Caco-2 (cell line): Measurements from ENCODE around the gene MTREX. TPM values are rescaled to one million over a fixed set of nuclear protein-coding genes. Genes with fewer than 3 reads are reported as not detected.

Experiments
- BruUV-seq: library from RNA; stranded (reverse); fragments of 400-500 nt; replicated peaks from 2 replicates; lab custom pipeline; 2021; lab: Mats Ljungman, UMichigan
- CTCF ChIA-PET: fragments of 300-600 bp; sonication (Branson Sonifier 250); formaldehyde crosslinking; loops from one replicate; lab custom pipeline; 2022; ENCODE audit warnings: antibody characterized with exemption; lab: Charles Lee
- POLR2A ChIA-PET: fragments of 300-600 bp; sonication (Branson Sonifier 250); formaldehyde crosslinking; loops from one replicate; lab custom pipeline; 2022; ENCODE audit warnings: antibody characterized with exemption; lab: Charles Lee
- DNase-seq, 2 experiments: peaks; one replicate each; pipeline versions ENCODE4 v3.0.0 to v3.0.0-alpha.2; 2020 to 2022
- H3K27me3 ChIP-seq: replicated peaks from 2 replicates; pipeline ENCODE4 v1.6.0; 2011; ENCODE audit warnings: low read length; ENCODE audit not compliant: control insufficient read depth, insufficient read depth
- H3K36me3 ChIP-seq: 2 replicates; pipeline ENCODE4 v1.5.1; 2011; ENCODE audit warnings: low read length; ENCODE audit not compliant: control insufficient read depth, insufficient read depth
- H3K4me1 ChIP-seq: fragments of 250-450 bp; sonication (Bioruptor Pico); 2 replicates; pipeline ENCODE4 v1.5.1; 2020; ENCODE audit warnings: mild to moderate bottlenecking
- H3K4me3 ChIP-seq: 2 replicates; pipeline ENCODE4 v1.5.1; 2011; ENCODE audit warnings: low read depth, mild to moderate bottlenecking, control low read depth, low read length
- H3K9me3 ChIP-seq: fragments of 250-450 bp; sonication (Bioruptor Pico); 2 replicates; pipeline ENCODE4 v1.5.1; 2020; ENCODE audit warnings: mild to moderate bottlenecking, moderate library complexity
- H3K27ac Mint-ChIP-seq: one replicate; pipeline ENCODE4 v1.8.0; 2022; ENCODE audit warnings: mixed read lengths; ENCODE audit not compliant: unreplicated experiment
- H3K27me3 Mint-ChIP-seq: one replicate; pipeline ENCODE4 v1.8.0; 2022; ENCODE audit warnings: mixed read lengths; ENCODE audit not compliant: insufficient read depth, unreplicated experiment
- H3K36me3 Mint-ChIP-seq: one replicate; pipeline ENCODE4 v1.8.0; 2022; ENCODE audit warnings: mild to moderate bottlenecking, mixed read lengths; ENCODE audit not compliant: insufficient read depth, unreplicated experiment
- H3K4me1 Mint-ChIP-seq: one replicate; pipeline ENCODE4 v1.8.0; 2022; ENCODE audit warnings: low read depth, mixed read lengths; ENCODE audit not compliant: unreplicated experiment
- H3K4me3 Mint-ChIP-seq: one replicate; pipeline ENCODE4 v1.8.0; 2022; ENCODE audit warnings: mild to moderate bottlenecking, moderate library complexity, mixed read lengths; ENCODE audit not compliant: unreplicated experiment
- H3K9me3 Mint-ChIP-seq: one replicate; pipeline ENCODE4 v1.8.0; 2022; ENCODE audit warnings: mixed read lengths; ENCODE audit not compliant: unreplicated experiment
- CTCF ChIP-seq, 2 experiments: fragments of 200-600 bp in 1 of 2; IDR thresholded peaks; 1 replicate in 1 of 2; 2 replicates in 1 of 2; pipeline versions ENCODE4 v1.5.1 to v1.8.0; 2011 to 2022; ENCODE audit warnings: antibody characterized with exemption in 1 of 2, control low read depth in 1 of 2, inconsistent platforms in 1 of 2, low read depth in 1 of 2, low read length in 1 of 2, mild to moderate bottlenecking in 1 of 2, moderate library complexity in 1 of 2; ENCODE audit not compliant: insufficient read depth in 1 of 2, severe bottlenecking in 1 of 2, unreplicated experiment in 1 of 2
- intact Hi-C: fragments of 100-400 bp; cut with micrococcal nuclease; formaldehyde crosslinking; loops from one replicate; pipeline ENCODE4 v1.10.0; 2022; ENCODE audit not compliant: unreplicated experiment
- total RNA-seq: library from RNA; stranded (reverse); gene quantifications from 2 replicates; pipeline ENCODE4 v1.2.3, GENCODE V29; 2022

MTREX gene
- total RNA-seq, 1 experiment from 2014 or later = 83.7 TPM

- Histone ChIP-seq H3K36me3 (no peaks in the 10 kb centered on the region; the same call in 1 of the 2 replicates), H3K4me3 (no peak overlapping the region), H3K9me3 (no peaks in the 10 kb centered on the region), H3K27me3 (no peaks in the 10 kb centered on the region), H3K4me1 (no peaks in the 10 kb centered on the region)
- DNase-seq = no peak
- Mint-ChIP-seq H3K27me3 (no peaks in the 10 kb centered on the region), H3K9me3 (no peaks in the 10 kb centered on the region), H3K36me3 (peaks cover 28% of the 10 kb centered on the region), H3K4me1 (no peaks in the 10 kb centered on the region), H3K4me3 (no peak overlapping the region), H3K27ac (no peak overlapping the region)
- no peak for TF ChIP-seq CTCF (IDR thresholded peaks at IDR 0.05; ENCODE audit: insufficient read depth in 1 of 2, low read depth in 1 of 2, low read length in 1 of 2, severe bottlenecking in 1 of 2, unreplicated experiment in 1 of 2)
- no TSS peak for BruUV-seq
- intact Hi-C loops = no loop called here
- POLR2A ChIA-PET = no interaction called here
- CTCF ChIA-PET = no interaction called here
These were observed 23.5 kb downstream of the MTREX start for GRCh38 chr5:55331321-55331720.

GRCh38 chr5:55333017-55333416, 25.2 kb downstream of the MTREX start:
- Histone ChIP-seq H3K4me1 (no peaks in the 10 kb centered on the region), H3K4me3 (no peak overlapping the region), H3K27me3 (no peaks in the 10 kb centered on the region), H3K9me3 (no peaks in the 10 kb centered on the region), H3K36me3 (no peaks in the 10 kb centered on the region)
- Mint-ChIP-seq H3K4me1 (no peaks in the 10 kb centered on the region), H3K36me3 (peaks cover 38% of the 10 kb centered on the region), H3K27ac (no peak overlapping the region), H3K27me3 (no peaks in the 10 kb centered on the region), H3K9me3 (no peaks in the 10 kb centered on the region), H3K4me3 (no peak overlapping the region)
- ChIA-PET POLR2A (no interaction called here), CTCF (no interaction called here)
- no peak for DNase-seq
- no peak for TF ChIP-seq CTCF (IDR thresholded peaks at IDR 0.05; ENCODE audit: insufficient read depth in 1 of 2, low read depth in 1 of 2, low read length in 1 of 2, severe bottlenecking in 1 of 2, unreplicated experiment in 1 of 2)
- intact Hi-C loops = no loop called here
- BruUV-seq = no TSS peak

GRCh38 chr5:55333811-55334210, 26.0 kb downstream of the MTREX start:
- no peak for DNase-seq
- CTCF ChIA-PET = no interaction called here
- BruUV-seq = no TSS peak

More at GRCh38 chr5:55333811-55334210, 26.0 kb downstream of the MTREX start:
- Mint-ChIP-seq H3K4me3 (no peak overlapping the region), H3K9me3 (no peaks in the 10 kb centered on the region), H3K27me3 (no peaks in the 10 kb centered on the region), H3K36me3 (peaks cover 35% of the 10 kb centered on the region), H3K4me1 (no peaks in the 10 kb centered on the region), H3K27ac (no peak overlapping the region)
- no peak overlapping the region for H3K4me3 ChIP-seq
- H3K27me3 ChIP-seq = no peaks in the 10 kb centered on the region
- H3K4me1 ChIP-seq = no peaks in the 10 kb centered on the region
- POLR2A ChIA-PET = no interaction called here
- intact Hi-C loops = no loop called here
- TF ChIP-seq CTCF (IDR thresholded peaks at IDR 0.05; ENCODE audit: insufficient read depth in 1 of 2, low read depth in 1 of 2, low read length in 1 of 2, severe bottlenecking in 1 of 2, unreplicated experiment in 1 of 2) = no peak
- no peaks in the 10 kb centered on the region for H3K36me3 ChIP-seq
- H3K9me3 ChIP-seq = no peaks in the 10 kb centered on the region
